ENCODE results near the gene PRAMEF10. TPM values are rescaled to one million over a fixed set of nuclear protein-coding genes. Genes with fewer than 3 reads are reported as not detected.
"Not testable (repeated sequence)": the region's sequence is repeated elsewhere in the genome, so short reads cannot be mapped to it uniquely, and the experiment has no call there.

Gene PRAMEF10
- polyA plus RNA-seq (ENCODE audit: insufficient read length in 3 of 3): not detected
- long read RNA-seq, donor 1: 0 reads
- long read RNA-seq, donor 2: 0 reads
- long read RNA-seq, donor 3: 0 reads
- long read RNA-seq, donor 4: 0 reads
- long read RNA-seq, donor 5: 0 reads
- long read RNA-seq, donor 6: 0 reads
- long read RNA-seq, donor 7: 0 reads
- long read RNA-seq, donor 8: 0 reads
- long read RNA-seq, donor 9: 0 reads
- long read RNA-seq, donor 10: 0 reads
- long read RNA-seq, donor 11: 0 reads
- long read RNA-seq, donor 12: 0 reads
- long read RNA-seq, donor 13: 0 reads
- long read RNA-seq, donor 14: 0 reads
- long read RNA-seq, donor 15: 0 reads
- long read RNA-seq, donor 16: 0 reads

GRCh38 chr1:12898170-12898569 is at the start of gene PRAMEF10:
TSS of gene PRAMEF10 (minus strand) at chr1:12898270. CDS start at chr1:12895847, 2,423 bp downstream.
- not testable (repeated sequence) for DNase-seq (ENCODE audit: extremely low read depth in 1 of 11, low read depth in 9 of 11, low spot score in 4 of 11)

GRCh38 chr1:12947480-12947879 is 49.4 kb upstream of the PRAMEF10 start, which contains the start of gene PRAMEF6:
TSS of gene PRAMEF6 (minus strand) at chr1:12947580. CDS start at chr1:12942518, 5,062 bp downstream.
- DNase-seq (ENCODE audit: extremely low read depth in 1 of 11, low read depth in 9 of 11, low spot score in 4 of 11): not testable (repeated sequence)

- not testable (repeated sequence) for DNase-seq (ENCODE audit: extremely low read depth in 1 of 11, low read depth in 9 of 11, low spot score in 4 of 11)
Observed at GRCh38 chr1:12924368-12924767, 26.3 kb upstream of the PRAMEF10 start.

- not testable (repeated sequence) for DNase-seq (ENCODE audit: extremely low read depth in 1 of 11, low read depth in 9 of 11, low spot score in 4 of 11)
Observed at GRCh38 chr1:12921749-12922148, 23.7 kb upstream of the PRAMEF10 start.

GRCh38 chr1:12916310-12916709 is 18.2 kb upstream of the PRAMEF10 start, which contains the start of gene PRAMEF7:
TSS of gene PRAMEF7 (plus strand) at chr1:12916610. CDS start at chr1:12917693, 1,083 bp downstream.
- DNase-seq (ENCODE audit: extremely low read depth in 1 of 11, low read depth in 9 of 11, low spot score in 4 of 11): not testable (repeated sequence)

GRCh38 chr1:12903793-12904572 is 5.9 kb upstream of the PRAMEF10 start:
- not testable (repeated sequence) for DNase-seq (ENCODE audit: extremely low read depth in 1 of 11, low read depth in 9 of 11, low spot score in 4 of 11)

GRCh38 chr1:12899186-12899585 is 1.1 kb upstream of the PRAMEF10 start:
- DNase-seq (ENCODE audit: extremely low read depth in 1 of 11, low read depth in 9 of 11, low spot score in 4 of 11): not testable (repeated sequence)

- not testable (repeated sequence) for DNase-seq (ENCODE audit: extremely low read depth in 1 of 11, low read depth in 9 of 11, low spot score in 4 of 11)
Observed at GRCh38 chr1:12886101-12886500, 12.0 kb downstream of the PRAMEF10 start, which contains the start of gene PRAMEF4. TSS of gene PRAMEF4 (minus strand) at chr1:12886201. CDS start at chr1:12883394, 2,807 bp downstream.

GRCh38 chr1:12878453-12878852 is 19.6 kb downstream of the PRAMEF10 start:
- DNase-seq (ENCODE audit: extremely low read depth in 1 of 11, low read depth in 9 of 11, low spot score in 4 of 11): not testable (repeated sequence)

- not testable (repeated sequence) for DNase-seq (ENCODE audit: extremely low read depth in 1 of 11, low read depth in 9 of 11, low spot score in 4 of 11)
Observed at GRCh38 chr1:12863131-12863880, 34.8 kb downstream of the PRAMEF10 start.

GRCh38 chr1:12856786-12857185 is 41.3 kb downstream of the PRAMEF10 start, which contains the start of gene PRAMEF2:
TSS of gene PRAMEF2 (plus strand) at chr1:12857086. CDS start at chr1:12859010, 1,924 bp downstream.
- not testable (repeated sequence) for DNase-seq (ENCODE audit: extremely low read depth in 1 of 11, low read depth in 9 of 11, low spot score in 4 of 11)

- DNase-seq (ENCODE audit: extremely low read depth in 1 of 11, low read depth in 9 of 11, low spot score in 4 of 11): no peak
Observed at GRCh38 chr1:12851779-12852178, 46.3 kb downstream of the PRAMEF10 start.

GRCh38 chr1:12848620-12849019 is 49.5 kb downstream of the PRAMEF10 start, which contains the start of gene HNRNPCL1:
TSS of gene HNRNPCL1 (minus strand) at chr1:12848720. CDS start at chr1:12848289, 431 bp downstream.
- DNase-seq (ENCODE audit: extremely low read depth in 1 of 11, low read depth in 9 of 11, low spot score in 4 of 11): not testable (repeated sequence)

Other genes starting within 250 kb of the PRAMEF10 start
- not detected for gene AADACL3, start 182.2 kb downstream of the PRAMEF10 start, polyA plus RNA-seq (ENCODE audit: insufficient read length in 3 of 3)
- gene CFAP107, start 152.1 kb downstream of the PRAMEF10 start, polyA plus RNA-seq (ENCODE audit: insufficient read length in 3 of 3): 1 to 10 TPM in 1 of 3 donors, under 1 TPM in 2; 0.64 to 1.1 (median 0.99) TPM
- not detected for gene PRAMEF12, start 124.5 kb downstream of the PRAMEF10 start, polyA plus RNA-seq (ENCODE audit: insufficient read length in 3 of 3)
- gene PRAMEF1, start 106.9 kb downstream of the PRAMEF10 start, polyA plus RNA-seq (ENCODE audit: insufficient read length in 3 of 3): not detected
- gene PRAMEF11, start 66.9 kb downstream of the PRAMEF10 start, polyA plus RNA-seq (ENCODE audit: insufficient read length in 3 of 3): not detected
- under 1 TPM; 0.33 to 0.39 (median 0.34) TPM for gene HNRNPCL1, start 49.5 kb downstream of the PRAMEF10 start, polyA plus RNA-seq (ENCODE audit: insufficient read length in 3 of 3)
- not detected for gene PRAMEF2, start 41.2 kb downstream of the PRAMEF10 start, polyA plus RNA-seq (ENCODE audit: insufficient read length in 3 of 3)
- gene PRAMEF4, start 12.1 kb downstream of the PRAMEF10 start, polyA plus RNA-seq (ENCODE audit: insufficient read length in 3 of 3): not detected
- gene PRAMEF7, start 18.3 kb upstream of the PRAMEF10 start, polyA plus RNA-seq (ENCODE audit: insufficient read length in 3 of 3): not detected
- not detected for gene PRAMEF6, start 49.3 kb upstream of the PRAMEF10 start, polyA plus RNA-seq (ENCODE audit: insufficient read length in 3 of 3)
- not detected for gene PRAMEF27, start 158.3 kb upstream of the PRAMEF10 start, polyA plus RNA-seq (ENCODE audit: insufficient read length in 3 of 3)
- gene HNRNPCL3, start 162.5 kb upstream of the PRAMEF10 start, polyA plus RNA-seq (ENCODE audit: insufficient read length in 3 of 3): not detected
- not detected for gene PRAMEF25, start 172.5 kb upstream of the PRAMEF10 start, polyA plus RNA-seq (ENCODE audit: insufficient read length in 3 of 3)
- gene HNRNPCL2, start 218.6 kb upstream of the PRAMEF10 start, polyA plus RNA-seq (ENCODE audit: insufficient read length in 3 of 3): under 1 TPM in 1 of 3 donors, not detected in 2; 0.17 TPM